K562 (cell line): ENCODE data around the gene UCHL5. TPM values are rescaled to one million over a fixed set of nuclear protein-coding genes. Genes with fewer than 3 reads are reported as not detected.

Source experiments
- ATF3 ChIP-seq, 2 experiments: fragments of 450-650 bp in 1 of 2; sonication (generic) in 1 of 2; formaldehyde crosslinking in 1 of 2; IDR thresholded peaks in 1 of 2; conservative IDR thresholded peaks in 1 of 2; 2 replicates each; pipeline versions ENCODE4 v1.6.1 to v1.8.1; 2016 to 2023; ENCODE audit warnings: mild to moderate bottlenecking in 2 of 2, moderate library complexity in 2 of 2, inconsistent platforms in 1 of 2, missing genetic modification reagents in 1 of 2
- E2F1 ChIP-seq: sonication (generic); formaldehyde crosslinking; IDR thresholded peaks from 2 replicates; pipeline ENCODE4 v1.8.1; 2023; ENCODE audit warnings: mild to moderate bottlenecking, missing genetic modification reagents, moderate library complexity
- MCM2 ChIP-seq: fragments of 450-650 bp; IDR thresholded peaks from 2 replicates; pipeline ENCODE4 v1.6.1; 2017; ENCODE audit warnings: low read depth, mild to moderate bottlenecking
- MLLT1 ChIP-seq, 2 experiments: fragments of 450-650 bp; IDR thresholded peaks; 2 replicates each; pipeline ENCODE4 v1.6.1; 2016
- MXD1 ChIP-seq: fragments of 250-450 bp; sonication (Bioruptor Pico); IDR thresholded peaks from 2 replicates; pipeline ENCODE4 v1.8.0; 2021; ENCODE audit warnings: borderline replicate concordance, mild to moderate bottlenecking, moderate library complexity; ENCODE audit not compliant: poor library complexity, severe bottlenecking
- SMAD4 ChIP-seq: fragments of 250-450 bp; sonication (Bioruptor Pico); conservative IDR thresholded peaks from 2 replicates; pipeline ENCODE4 v1.8.0; 2021; ENCODE audit warnings: inconsistent platforms, mild to moderate bottlenecking, moderate library complexity
- SNRNP70 ChIP-seq: fragments of 200-400 bp; formaldehyde crosslinking; optimal IDR thresholded peaks from 2 replicates; pipeline ENCODE3; 2017; ENCODE audit warnings: low read depth, low read length
- SREBF1 ChIP-seq: fragments of 150-350 bp; IDR thresholded peaks from 2 replicates; pipeline ENCODE4 v1.6.1; 2014; ENCODE audit warnings: antibody characterized with exemption, low read depth, low read length, borderline replicate concordance
- THRAP3 ChIP-seq: fragments of 450-650 bp; IDR thresholded peaks from 2 replicates; pipeline ENCODE4 v1.6.1; 2016; ENCODE audit warnings: mild to moderate bottlenecking, inconsistent platforms, borderline replicate concordance
- ZBTB26 ChIP-seq: fragments of 450-650 bp; formaldehyde crosslinking; IDR thresholded peaks from 2 replicates; pipeline ENCODE4 v1.4.0; 2022; ENCODE audit warnings: missing genetic modification characterization
- ZBTB33 ChIP-seq: sonication (generic); formaldehyde crosslinking; IDR thresholded peaks from 2 replicates; pipeline ENCODE4 v1.8.1; 2023; ENCODE audit warnings: mild to moderate bottlenecking, missing genetic modification reagents
- ZBTB9 ChIP-seq: fragments of 450-650 bp; formaldehyde crosslinking; IDR thresholded peaks from 2 replicates; pipeline ENCODE4 v1.4.0; 2020; ENCODE audit warnings: mild to moderate bottlenecking, moderate library complexity
- ZNF277 ChIP-seq: fragments of 250-450 bp; sonication (Bioruptor Pico); IDR thresholded peaks from 2 replicates; pipeline ENCODE4 v1.8.0; 2022; ENCODE audit warnings: inconsistent platforms, mild to moderate bottlenecking, moderate library complexity, borderline replicate concordance
- ZNF668 ChIP-seq: fragments of 250-450 bp; sonication (Bioruptor Pico); IDR thresholded peaks from 2 replicates; pipeline ENCODE4 v1.8.0; 2022; ENCODE audit warnings: mild to moderate bottlenecking, inconsistent platforms
- polyA plus RNA-seq, 8 experiments: library from polyadenylated mRNA; depleted of rRNA in 4 of 8; stranded (reverse) in 5 of 8; unstranded in 3 of 8; fragments of >200 nt; fragmentation: Nextera tagmentation in 2 of 8; fragmentation: Illumina TruSeq in 1 of 8; extraction: Ambion mirVana in 2 of 8; extraction: Trizol in 1 of 8; gene quantifications; 2 replicates each; pipeline versions ENCODE4 v1.2.1 to v1.2.3, GENCODE V29; 2011 to 2014; ENCODE audit warnings: inconsistent platforms in 1 of 8, missing spikeins in 1 of 8
- total RNA-seq, 7 experiments: library from RNA; depleted of rRNA in 6 of 7; stranded (reverse); fragments of >200 nt in 6 of 7; fragmentation: Illumina TruSeq in 2 of 7; extraction: Trizol in 2 of 7; gene quantifications; 2 replicates each; pipeline versions ENCODE4 v1.2.1 to v1.2.3, GENCODE V29; 2011 to 2021; ENCODE audit warnings: low replicate concordance in 1 of 7

Gene UCHL5
- total and polyA plus RNA-seq, 9 of the 15 experiments (the other 6 are each of a cell fraction or from before 2014, with no cell fraction given): 61.0 to 206 (median 122) TPM

- TF ChIP-seq SREBF1: no peak
- TF ChIP-seq MXD1 (CRISPR knock-in tag): no peak
- TF ChIP-seq MLLT1 (IDR thresholded peaks at IDR 0.05): peak in 1 of 2 experiments; percentile 15; a peak in 2 of 4 replicates
- peak; percentile 41; the same call in 1 of the 2 replicates for TF ChIP-seq ZBTB9 (CRISPR knock-in tag)
- no peak for TF ChIP-seq MCM2
- no peak for TF ChIP-seq ZNF277 (CRISPR knock-in tag)
- TF ChIP-seq THRAP3: no peak
- TF ChIP-seq ZBTB26 (CRISPR knock-in tag): 0 out of 2 replicates have a peak, but pooled peaks have one; percentile 22
- TF ChIP-seq ZNF668 (CRISPR knock-in tag): 0 out of 2 replicates have a peak, but pooled peaks have one; percentile 41
- TF ChIP-seq SMAD4 (CRISPR knock-in tag): no peak; the same call in none of the 2 replicates
- TF ChIP-seq SNRNP70: no peak
- no peak for TF ChIP-seq ATF3 (IDR thresholded peaks at IDR 0.05)
- no peak for TF ChIP-seq ATF3 (CRISPR knock-in tag; conservative IDR thresholded peaks at IDR 0.05)
- TF ChIP-seq ZBTB33: no peak
- TF ChIP-seq E2F1 (CRISPR knock-in tag): no peak; the same call in 1 of the 2 replicates
These were observed 455 bp downstream of the UCHL5 start (continued) for GRCh38 chr1:193058529-193059281.
